ENCODE results near the gene ELMOD3. TPM values are rescaled to one million over a fixed set of nuclear protein-coding genes. Genes with fewer than 3 reads are reported as not detected.

The ELMOD3 gene
- total and polyA plus RNA-seq, 9 of the 15 experiments (the other 6 are each of a cell fraction or from before 2014, with no cell fraction given): 2.7 to 18.7 (median 11.6) TPM

DNA sequence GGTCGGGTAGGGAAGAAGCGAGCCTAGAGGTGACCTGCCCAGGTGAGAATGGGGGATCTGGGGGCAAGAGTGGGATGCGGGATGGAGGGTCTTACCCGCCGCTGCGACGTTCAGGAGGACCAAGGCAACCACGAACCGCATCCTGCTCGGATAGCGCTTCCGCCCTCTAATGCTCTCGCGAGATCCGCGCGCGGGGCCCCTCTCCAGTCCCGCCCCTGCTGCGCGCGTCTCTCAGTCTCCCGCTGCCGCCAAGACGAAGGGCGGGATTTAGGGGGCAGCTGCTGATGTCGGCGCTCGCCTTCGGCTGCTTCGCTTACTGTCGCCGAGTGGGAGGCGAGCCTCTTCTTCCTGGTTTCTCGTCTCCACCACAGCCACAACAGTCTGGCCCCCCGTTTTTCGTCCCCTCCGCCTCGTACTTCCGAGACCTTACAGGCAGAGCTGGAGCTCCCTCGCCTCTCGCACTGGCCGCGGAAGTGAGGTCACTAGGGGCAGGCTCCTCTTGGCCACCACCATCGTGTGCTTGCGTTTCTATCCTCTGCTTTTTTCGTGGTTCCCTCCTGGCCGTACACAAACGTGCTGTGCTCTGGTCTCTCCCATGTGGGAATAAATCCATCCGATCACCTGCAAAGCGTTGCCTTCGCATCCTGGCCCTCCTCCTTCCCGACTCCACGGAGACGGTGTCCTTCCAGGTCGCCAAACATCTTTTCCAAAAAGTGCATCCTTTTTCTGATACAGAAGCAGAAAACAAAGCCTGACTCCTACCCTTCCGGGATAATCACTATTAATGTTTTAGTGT, 26.5 kb upstream of the ELMOD3 start, which contains the start of gene TGOLN2 (continued):
- TF ChIP-seq CEBPB (tag; IDR thresholded peaks at IDR 0.05): no peak
- TF ChIP-seq HDGF (IDR thresholded peaks at IDR 0.05): no peak
- TF ChIP-seq FOXP1 (CRISPR knock-in tag; IDR thresholded peaks at IDR 0.05): 0 out of 2 replicates have a peak, but pooled peaks have one; percentile 44
- peak; percentile 69 for TF ChIP-seq E2F8 (IDR thresholded peaks at IDR 0.05; ENCODE audit: low read depth, partially characterized antibody)
- no peak for TF ChIP-seq ZNF354B (CRISPR knock-in tag; IDR thresholded peaks at IDR 0.05)
- no peak for TF ChIP-seq SRSF3 (IDR thresholded peaks at IDR 0.05; ENCODE audit: insufficient read depth, low read length)
- 0 out of 6 replicates have a peak, but pooled peaks of 2 of the 3 experiments have one; percentile 3 to 14 for TF ChIP-seq CTCF (IDR thresholded peaks at IDR 0.05 in 2 of 3, conservative IDR thresholded peaks at IDR 0.05 in 1 of 3; ENCODE audit: insufficient read depth in 2 of 3, low read depth in 1 of 3, low read length in 3 of 3)
- no peak for TF ChIP-seq HDAC6 (IDR thresholded peaks at IDR 0.05; ENCODE audit: low read depth, low read length)
- peak; percentile 99 for TF ChIP-seq CHD2 (IDR thresholded peaks at IDR 0.05; ENCODE audit: low read depth, low read length)
- TF ChIP-seq, protein P1, sequence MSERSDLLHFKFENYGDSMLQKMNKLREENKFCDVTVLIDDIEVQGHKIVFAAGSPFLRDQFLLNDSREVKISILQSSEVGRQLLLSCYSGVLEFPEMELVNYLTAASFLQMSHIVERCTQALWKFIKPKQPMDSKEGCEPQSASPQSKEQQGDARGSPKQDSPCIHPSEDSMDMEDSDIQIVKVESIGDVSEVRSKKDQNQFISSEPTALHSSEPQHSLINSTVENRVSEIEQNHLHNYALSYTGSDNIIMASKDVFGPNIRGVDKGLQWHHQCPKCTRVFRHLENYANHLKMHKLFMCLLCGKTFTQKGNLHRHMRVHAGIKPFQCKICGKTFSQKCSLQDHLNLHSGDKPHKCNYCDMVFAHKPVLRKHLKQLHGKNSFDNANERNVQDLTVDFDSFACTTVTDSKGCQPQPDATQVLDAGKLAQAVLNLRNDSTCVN (CRISPR knock-in tag; IDR thresholded peaks at IDR 0.05): no peak
- TF ChIP-seq ZNF165 (CRISPR knock-in tag; IDR thresholded peaks at IDR 0.05; ENCODE audit: borderline replicate concordance): no peak
- peak; percentile 66; the same call in 1 of the 2 replicates for TF ChIP-seq HLTF (IDR thresholded peaks at IDR 0.05)
- no peak for TF ChIP-seq ERF (CRISPR knock-in tag; IDR thresholded peaks at IDR 0.05)
- TF ChIP-seq ZBTB1 (CRISPR knock-in tag; IDR thresholded peaks at IDR 0.05; ENCODE audit: borderline replicate concordance, low read depth): peak; percentile 65; the same call in 1 of the 2 replicates
- TF ChIP-seq NUFIP1 (IDR thresholded peaks at IDR 0.05; ENCODE audit: partially characterized antibody): no peak
- TF ChIP-seq IRF2 (CRISPR knock-in tag; IDR thresholded peaks at IDR 0.05): no peak
- no peak for TF ChIP-seq CBFA2T3 (IDR thresholded peaks at IDR 0.05)
- peak; percentile 80; the same call in 1 of the 2 replicates for TF ChIP-seq E2F5 (CRISPR knock-in tag; IDR thresholded peaks at IDR 0.05)
- no peak for TF ChIP-seq CBX5 (IDR thresholded peaks at IDR 0.05; ENCODE audit: borderline replicate concordance, low read depth)
- peak; percentile 2; the same call in 1 of the 2 replicates for TF ChIP-seq MAFF (IDR thresholded peaks at IDR 0.05; ENCODE audit: low read length)
- peak; percentile 69 for TF ChIP-seq CCNT2 (IDR thresholded peaks at IDR 0.05; ENCODE audit: borderline replicate concordance, extremely low read depth, insufficient read length, low read depth, low read length)
- peak in 1 of 2 experiments; percentile 78; a peak in 1 of 3 replicates for TF ChIP-seq CBX3 (IDR thresholded peaks at IDR 0.05; ENCODE audit: borderline replicate concordance in 1 of 2, low read length in 2 of 2)
- no peak for TF ChIP-seq ZNF586 (CRISPR knock-in tag; conservative IDR thresholded peaks at IDR 0.05)

Measured in K562 (cell line).